Measurements from ENCODE around the gene CCDC97. TPM values are rescaled to one million over a fixed set of nuclear protein-coding genes. Genes with fewer than 3 reads are reported as not detected.

The CCDC97 gene
- total and polyA plus RNA-seq, 2 of the 8 experiments (the other 6 are each of a cell fraction or from before 2014, with no cell fraction given) = 19.8 to 27.1 TPM

- peak overlapping the region; percentile 43; the same call in 1 of the 2 replicates for H2AFZ ChIP-seq (ENCODE audit: low read length)
- no peaks in the 10 kb centered on the region for H3K27me3 ChIP-seq (replicated peaks in 1 of 4; ENCODE audit: control insufficient read depth in 3 of 4, extremely low read depth in 1 of 4, insufficient read depth in 3 of 4, low read length in 3 of 4)
- H4K20me1 ChIP-seq (replicated peaks in 1 of 2; ENCODE audit: control insufficient read depth in 1 of 2, insufficient read depth in 2 of 2, low read length in 2 of 2) = peaks cover 0 to under 1% of the 10 kb centered on the region in 2 experiments
- no peak overlapping the region for H2BK20ac ChIP-seq (ENCODE audit: low read length)
- peaks cover 4 to 26% (median 15%) of the 10 kb centered on the region in 4 experiments; a peak in 7 of 8 replicates for H3K36me3 ChIP-seq (ENCODE audit: control insufficient read depth in 2 of 4, insufficient read depth in 4 of 4, low read length in 3 of 4)
- WGBS, 2 experiments (ENCODE audit: extremely low coverage in 1 of 2, insufficient coverage in 1 of 2, insufficient read length in 1 of 2, insufficient replicate concordance in 2 of 2, low coverage in 1 of 2, low lambda C conversion rate in 2 of 2, missing lambda C conversion rate in 1 of 2) = 76% methylated on average over 10 of the region's 10 CpGs; no CpG with 5 or more reads in 1 of the 2 experiments
- peak overlapping the region; percentile 23 to 100 (median 91); a peak in 5 of 8 replicates for H3K4me3 ChIP-seq (ENCODE audit: extremely low read depth in 1 of 4, insufficient read depth in 2 of 4, low read depth in 3 of 4, low read length in 4 of 4)
- H3K14ac ChIP-seq (ENCODE audit: insufficient read length) = no peak overlapping the region
- no peak overlapping the region for H2BK12ac ChIP-seq (ENCODE audit: low read depth, low read length)
- CTCF ChIA-PET (ENCODE audit: partially characterized antibody) = interaction anchor here (0.6 to 4.8 kb wide), 16 partner anchors 9 to 111 kb away, joined by 3 to 89 read pairs (median 4); partner anchors contain the start of gene AXL
- no peak overlapping the region; the same call in 1 of the 2 replicates for H3K18ac ChIP-seq (ENCODE audit: extremely low read depth, low read length)
- H4K5ac ChIP-seq (ENCODE audit: insufficient read length, low read depth, low read length) = no peak overlapping the region
- peak overlapping the region; percentile 89 for H2BK120ac ChIP-seq (replicated peaks; ENCODE audit: low read depth, low read length)
- H2AK5ac ChIP-seq (ENCODE audit: low read depth, low read length) = no peak overlapping the region
- peak overlapping the region; percentile 34 for H3K4ac ChIP-seq (replicated peaks; ENCODE audit: insufficient read length, low read depth, low read length)
- H3K9me3 ChIP-seq (ENCODE audit: insufficient read depth in 2 of 2, low read depth in 1 of 2, low read length in 1 of 2) = no peaks in the 10 kb centered on the region
- peak overlapping the region; percentile 1 for H3K56ac ChIP-seq (replicated peaks; ENCODE audit: insufficient read length, low read depth, low read length)
- H3K23ac ChIP-seq (ENCODE audit: insufficient read length) = no peak overlapping the region
- peaks cover 0 to 7% (median 3%) of the 10 kb centered on the region in 4 experiments; a peak in 6 of 7 replicates for H3K4me1 ChIP-seq (replicated peaks in 1 of 4; ENCODE audit: control insufficient read depth in 3 of 4, insufficient read depth in 4 of 4, low read length in 3 of 4)
- FAIRE-seq (no peak), DNase-seq (ENCODE audit: low read depth in 1 of 2, low spot score in 2 of 2) (no peak)
- peak overlapping the region; percentile 41 for H4K91ac ChIP-seq (replicated peaks; ENCODE audit: insufficient read length, low read length)
- TF ChIP-seq HDAC2 (IDR thresholded peaks at IDR 0.05; ENCODE audit: borderline replicate concordance in 1 of 2, low read depth in 2 of 2, low read length in 2 of 2) (no peak), TBP (IDR thresholded peaks at IDR 0.05; ENCODE audit: low read depth, low read length) (no peak), FOSL1 (IDR thresholded peaks at IDR 0.05; ENCODE audit: insufficient read depth, low read depth, low read length) (no peak), SP2 (IDR thresholded peaks at IDR 0.05; ENCODE audit: low read length) (no peak), YY1 (IDR thresholded peaks at IDR 0.05; ENCODE audit: low read depth, low read length) (no peak), BRCA1 (IDR thresholded peaks at IDR 0.05; ENCODE audit: low read depth, low read length) (no peak)
- H2BK15ac ChIP-seq (ENCODE audit: low read length) = peak overlapping the region; percentile 62
- H4K8ac ChIP-seq (ENCODE audit: extremely low read depth, insufficient read depth, low read length) = no peak overlapping the region
- H3K4me2 ChIP-seq (ENCODE audit: insufficient read depth in 1 of 2, low read depth in 2 of 2, low read length in 2 of 2) = peak overlapping the region; percentile 84 to 99
- peaks cover 14% of the 10 kb centered on the region for H3K23me2 ChIP-seq (ENCODE audit: low read depth, low read length)
- peaks cover 3% of the 10 kb centered on the region; the same call in 1 of the 2 replicates for H3K79me1 ChIP-seq (ENCODE audit: low read depth, low read length)
- H3K9ac ChIP-seq (replicated peaks in 1 of 4; ENCODE audit: extremely low read depth in 1 of 4, low read depth in 3 of 4, low read length in 3 of 4) = 0 out of 7 replicates have a peak overlapping the region, but pooled peaks of 1 of the 4 experiments have one; percentile 2
- POLR2A ChIA-PET (ENCODE audit: partially characterized antibody) = interaction anchor here (1.0 to 38.6 kb wide), 15 partner anchors 9 to 178 kb away, joined by 3 to 579 read pairs (median 6); partner anchors contain the start of genes AXL, CCDC97, CYP2S1 and DMAC2
- peaks cover 19 to 29% of the 10 kb centered on the region in 2 experiments for H3K79me2 ChIP-seq (ENCODE audit: control insufficient read depth in 1 of 2, insufficient read depth in 2 of 2, low read length in 2 of 2)
- H3K27ac ChIP-seq (ENCODE audit: low read depth, low read length) = no peak overlapping the region
- peak overlapping the region; percentile 63; the same call in 1 of the 2 replicates for H2BK5ac ChIP-seq (ENCODE audit: low read depth, low read length)
Measured at GRCh38 chr19:41261474-41262190, 48.3 kb upstream of the CCDC97 start.

Data from H1 (cell line).